Activated CD4-positive, alpha-beta memory T cell treated with anti-CD3 and anti-CD28 coated beads, Interleukin-2, amount 10 ng/mL, durations not matched to agents 7 days and 5 days (primary cell): ENCODE measurements around the gene MSH5. TPM values are rescaled to one million over a fixed set of nuclear protein-coding genes. Genes with fewer than 3 reads are reported as not detected.
"Not testable (repeated sequence)": the region's sequence is repeated elsewhere in the genome, so short reads cannot be mapped to it uniquely, and the experiment has no call there.

Source experiments
- CTCF ChIA-PET: fragments of 350-600 bp; sonication (Branson Sonifier 250); formaldehyde crosslinking; loops from one replicate; lab custom pipeline; 2021; ENCODE audit warnings: antibody characterized with exemption, inconsistent platforms; lab: Charles Lee
- POLR2A ChIA-PET: fragments of 350-600 bp; sonication (Branson Sonifier 250); formaldehyde crosslinking; loops from one replicate; lab custom pipeline; 2021; ENCODE audit warnings: antibody characterized with exemption; lab: Charles Lee
- DNase-seq: peaks from one replicate; pipeline ENCODE4 v3.0.0-alpha.2; 2020
- H3K27ac Mint-ChIP-seq: one replicate; pipeline ENCODE4 v1.8.0; 2021; ENCODE audit warnings: mild to moderate bottlenecking, mixed read lengths
- H3K27me3 Mint-ChIP-seq: one replicate; pipeline ENCODE4 v1.8.0; 2021; ENCODE audit warnings: mixed read lengths
- H3K36me3 Mint-ChIP-seq: one replicate; pipeline ENCODE4 v1.8.0; 2021; ENCODE audit warnings: low read depth, mixed read lengths
- H3K4me1 Mint-ChIP-seq: one replicate; pipeline ENCODE4 v1.8.0; 2021; ENCODE audit warnings: mixed read lengths
- H3K4me3 Mint-ChIP-seq: one replicate; pipeline ENCODE4 v1.8.0; 2021; ENCODE audit warnings: mild to moderate bottlenecking, mixed read lengths
- H3K9me3 Mint-ChIP-seq: one replicate; pipeline ENCODE4 v1.8.0; 2021; ENCODE audit warnings: mixed read lengths
- total RNA-seq, 2 experiments: library from RNA; stranded (reverse); gene quantifications; one replicate each; pipeline ENCODE4 v1.2.3, GENCODE V29; 2021

The MSH5 gene
- total RNA-seq, 2 experiments from 2014 or later = 60.1 to 63.2 TPM

DNA sequence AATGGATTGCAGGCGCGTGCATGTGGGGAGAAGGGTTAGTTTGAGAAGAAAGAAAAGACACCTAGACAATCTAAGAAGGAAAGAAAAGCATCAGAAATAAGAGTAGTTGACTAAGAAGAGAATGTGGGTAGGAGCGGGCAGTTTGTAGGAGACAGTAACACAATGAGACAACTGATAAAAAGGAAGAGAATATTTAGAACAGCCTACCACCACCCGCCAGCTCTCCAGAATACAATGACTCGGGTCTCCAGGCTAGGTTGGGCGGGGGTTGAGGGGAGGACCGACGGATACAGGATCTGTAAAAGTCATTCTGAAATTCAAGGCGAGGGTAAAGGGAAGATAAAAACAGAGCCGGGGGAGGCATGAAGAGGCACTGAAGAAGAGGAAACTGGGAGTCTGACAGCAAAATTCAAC is 37.4 kb upstream of the MSH5 start:
- DNase-seq = no peak
- H3K9me3 Mint-ChIP-seq = no peaks in the 10 kb centered on the region
- H3K27ac Mint-ChIP-seq = peak overlapping the region; percentile 95
- CTCF ChIA-PET = interaction anchor here (0.6 to 2.6 kb wide), 4 partner anchors 36 to 128 kb away, joined by 3 to 18 read pairs (median 6); partner anchors contain the start of gene MSH5
- H3K36me3 Mint-ChIP-seq = peaks cover 19% of the 10 kb centered on the region
- POLR2A ChIA-PET = interaction anchor here (0.7 to 3.7 kb wide), 20 partner anchors 9 to 196 kb away, joined by 3 to 73 read pairs (median 4); partner anchors contain the start of genes BAG6, C6orf47, CLIC1 and CSNK2B
- peaks cover 38% of the 10 kb centered on the region for H3K4me1 Mint-ChIP-seq
- peak overlapping the region; percentile 98 for H3K4me3 Mint-ChIP-seq
- H3K27me3 Mint-ChIP-seq = no peaks in the 10 kb centered on the region

DNA sequence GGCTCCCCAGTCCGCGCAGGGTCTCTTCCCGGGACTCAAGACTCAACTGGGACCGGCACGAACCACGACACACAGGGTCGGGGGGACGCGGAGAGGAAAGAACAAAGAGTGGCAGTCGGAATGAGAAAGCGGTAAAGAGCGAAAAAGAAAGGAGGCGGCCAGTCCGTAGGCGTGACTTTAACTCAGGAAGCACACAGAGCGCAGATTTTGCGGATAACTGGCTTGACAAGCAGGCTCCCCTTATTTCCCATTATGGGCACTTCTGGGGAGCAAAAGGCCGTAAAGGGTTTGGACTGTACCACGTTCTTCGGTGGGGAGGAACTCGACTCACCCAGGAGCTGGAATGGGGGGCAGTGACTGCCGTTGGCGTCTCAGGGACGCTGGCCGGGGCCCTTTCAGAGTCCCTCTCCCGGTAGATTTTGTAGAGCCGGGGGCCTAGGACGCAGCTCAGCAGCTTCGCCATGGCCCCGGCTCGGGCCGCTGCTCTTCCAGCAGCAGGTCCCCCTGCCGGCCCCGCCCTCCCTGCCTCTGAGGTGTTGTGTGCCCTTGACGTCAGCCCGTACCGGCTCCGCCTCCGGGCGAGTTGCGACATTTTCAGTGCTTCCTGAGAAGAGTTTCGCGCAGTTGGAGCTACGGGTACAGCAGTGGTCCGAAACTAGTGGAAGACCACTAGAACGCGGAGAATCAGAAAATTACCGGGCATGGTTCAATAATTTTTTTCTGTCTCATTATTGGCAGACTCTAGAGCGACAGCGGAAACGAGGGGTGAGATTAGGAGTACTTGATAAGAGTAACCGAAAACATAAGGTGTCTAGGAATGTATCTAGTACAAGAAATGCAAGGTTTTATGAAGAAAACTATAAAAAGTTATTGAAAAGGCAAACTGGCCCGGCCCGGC is 36.7 kb upstream of the MSH5 start, which contains the start of gene ABHD16A:
Gene ABHD16A (minus strand): TSS at position 506 of the 898 bp plus-strand sequence. CDS start 43 bp downstream, at position 463.
- Mint-ChIP-seq H3K4me1 (peaks cover 32% of the 10 kb centered on the region), H3K27me3 (no peaks in the 10 kb centered on the region), H3K27ac (peak within 1 kb of the TSS; percentile 95), H3K9me3 (no peaks in the 10 kb centered on the region), H3K4me3 (peak within 1 kb of the TSS; percentile 98), H3K36me3 (peaks cover 14% of the 10 kb centered on the region)
- ChIA-PET POLR2A (interaction anchor here (0.7 to 3.7 kb wide), 25 partner anchors 8 to 195 kb away, joined by 3 to 73 read pairs (median 4); partner anchors contain the start of genes BAG6, C6orf47, CLIC1 and CSNK2B), CTCF (interaction anchor here (0.6 to 2.6 kb wide), 11 partner anchors 9 to 249 kb away, joined by 3 to 18 read pairs (median 3); partner anchors contain the start of genes C6orf47, EHMT2 and MSH5)
- DNase-seq = peak; percentile 98

DNA sequence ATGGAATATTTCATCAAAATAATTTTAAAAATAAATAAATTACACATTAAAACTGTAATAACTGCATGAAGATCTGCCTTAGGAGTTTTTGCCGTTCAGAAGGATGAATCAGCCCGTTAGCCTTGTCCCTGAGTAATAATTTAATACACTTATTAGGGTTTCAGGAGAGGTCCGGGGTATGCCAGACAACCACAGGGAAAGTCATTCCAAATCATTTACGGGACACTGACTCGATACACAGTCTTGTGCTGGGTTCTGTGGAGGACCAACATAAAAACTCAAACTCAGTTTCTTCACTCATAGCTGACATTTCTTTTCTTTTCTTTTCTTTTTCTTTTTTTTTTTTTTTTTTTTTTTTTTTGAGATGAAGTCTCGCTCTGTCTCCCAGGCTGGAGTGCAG is 33.9 kb upstream of the MSH5 start:
- no peaks in the 10 kb centered on the region for H3K27me3 Mint-ChIP-seq
- CTCF ChIA-PET = interaction anchor here (1.4 kb wide), 1 partner anchor 32 kb away, joined by 3 read pairs; no protein-coding TSS in a partner anchor

DNA sequence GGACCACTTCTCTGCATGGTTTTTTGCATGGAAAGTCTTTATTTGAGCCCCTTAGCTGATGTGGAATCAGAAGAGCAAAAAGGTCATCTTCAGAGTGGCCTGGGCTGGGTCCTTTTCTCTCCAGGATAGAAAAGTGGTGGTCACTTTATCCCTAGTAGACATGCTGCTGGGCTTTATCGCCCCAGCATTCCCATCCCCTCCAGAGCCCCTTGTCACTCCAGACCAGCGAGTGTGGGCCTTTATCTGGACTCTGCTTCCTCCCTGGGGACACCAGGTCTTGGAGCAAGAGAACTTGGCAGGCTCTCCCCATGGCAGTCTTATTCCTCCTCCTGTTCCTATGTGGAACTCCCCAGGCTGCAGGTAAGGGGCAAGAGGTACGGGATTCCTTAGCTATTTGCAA is 33.2 kb upstream of the MSH5 start, which contains the start of gene LY6G6F:
Gene LY6G6F (plus strand): TSS at position 268 of the 400 bp plus-strand sequence. CDS start 41 bp downstream, at position 309.
- Mint-ChIP-seq H3K27ac (no peak within 1 kb of the TSS), H3K27me3 (no peaks in the 10 kb centered on the region), H3K9me3 (no peaks in the 10 kb centered on the region), H3K36me3 (no peaks in the 10 kb centered on the region), H3K4me3 (no peak within 1 kb of the TSS), H3K4me1 (peaks cover 29% of the 10 kb centered on the region)
- CTCF ChIA-PET = interaction anchor here (1.4 kb wide), 1 partner anchor 32 kb away, joined by 3 read pairs; no protein-coding TSS in a partner anchor
- DNase-seq = no peak
- POLR2A ChIA-PET = interaction anchor here (0.6 kb wide), 1 partner anchor 121 kb away, joined by 3 read pairs; the partner anchor contains the start of gene HSPA1B

More for the DNA sequence above, 33.9 kb upstream of the MSH5 start:
- Mint-ChIP-seq H3K4me1 (peaks cover 29% of the 10 kb centered on the region), H3K4me3 (no peak overlapping the region), H3K27ac (no peak overlapping the region), H3K36me3 (peaks cover 4% of the 10 kb centered on the region), H3K9me3 (no peaks in the 10 kb centered on the region)
- no peak for DNase-seq
- POLR2A ChIA-PET = no interaction called here

DNA sequence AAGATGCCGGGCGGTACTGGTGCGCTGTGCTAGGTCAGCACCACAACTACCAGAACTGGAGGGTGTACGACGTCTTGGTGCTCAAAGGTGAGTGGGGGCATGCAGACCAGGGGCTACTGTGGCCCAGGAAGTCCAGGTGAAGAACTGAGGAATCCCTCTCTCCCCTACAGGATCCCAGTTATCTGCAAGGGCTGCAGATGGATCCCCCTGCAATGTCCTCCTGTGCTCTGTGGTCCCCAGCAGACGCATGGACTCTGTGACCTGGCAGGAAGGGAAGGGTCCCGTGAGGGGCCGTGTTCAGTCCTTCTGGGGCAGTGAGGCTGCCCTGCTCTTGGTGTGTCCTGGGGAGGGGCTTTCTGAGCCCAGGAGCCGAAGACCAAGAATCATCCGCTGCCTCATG is 32.1 kb upstream of the MSH5 start:
- Mint-ChIP-seq H3K27me3 (peaks cover 2% of the 10 kb centered on the region), H3K36me3 (no peaks in the 10 kb centered on the region), H3K27ac (no peak overlapping the region), H3K4me1 (peaks cover 33% of the 10 kb centered on the region), H3K4me3 (no peak overlapping the region), H3K9me3 (no peaks in the 10 kb centered on the region)
- ChIA-PET POLR2A (no interaction called here), CTCF (no interaction called here)
- no peak for DNase-seq

DNA sequence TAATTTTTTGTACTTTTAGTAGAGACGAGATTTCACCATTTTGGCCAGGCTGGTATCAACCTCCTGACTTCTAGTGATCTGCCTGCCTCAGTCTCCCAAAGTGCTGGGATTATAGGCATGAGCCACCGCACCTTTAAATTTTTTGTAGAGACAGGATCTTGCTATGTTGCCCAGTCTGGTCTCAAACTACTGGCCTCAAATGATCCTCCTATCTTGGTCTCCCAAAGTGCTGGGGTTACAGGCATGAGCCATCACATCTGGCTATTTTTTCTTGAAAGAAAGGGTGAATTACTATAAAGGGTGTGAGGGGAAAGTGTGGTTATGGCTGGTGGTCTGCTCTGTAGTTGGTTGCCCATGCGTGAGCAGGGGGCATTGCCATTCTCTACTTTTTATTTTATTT is 31.6 kb upstream of the MSH5 start:
- Mint-ChIP-seq H3K9me3 (no peaks in the 10 kb centered on the region), H3K27ac (no peak overlapping the region), H3K4me1 (peaks cover 32% of the 10 kb centered on the region), H3K4me3 (no peak overlapping the region), H3K36me3 (no peaks in the 10 kb centered on the region), H3K27me3 (peaks cover 6% of the 10 kb centered on the region)
- ChIA-PET CTCF (no interaction called here), POLR2A (no interaction called here)
- DNase-seq = no peak

DNA sequence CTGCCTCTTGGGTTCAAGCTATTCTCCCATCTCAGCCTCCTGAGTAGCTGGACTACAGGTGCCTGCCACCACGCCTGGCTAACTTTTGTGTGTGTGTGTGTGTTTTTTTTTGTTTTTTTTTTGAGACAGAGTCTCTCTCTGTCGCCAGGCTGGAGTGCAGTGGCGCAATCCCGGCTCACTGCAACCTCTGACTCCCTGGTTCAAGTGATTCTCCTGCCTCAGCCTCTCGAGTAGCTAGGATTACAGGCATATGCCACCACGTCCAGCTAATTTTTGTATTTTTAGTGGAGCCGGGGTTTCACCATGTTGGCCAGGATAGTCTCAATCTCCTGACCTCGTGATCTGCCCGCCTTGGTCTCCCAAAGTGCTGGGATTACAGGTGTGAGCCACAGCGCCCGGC is 30.6 kb upstream of the MSH5 start:
- H3K4me3 Mint-ChIP-seq, POLR2A ChIA-PET, H3K27ac Mint-ChIP-seq, H3K27me3 Mint-ChIP-seq, H3K36me3 Mint-ChIP-seq, H3K9me3 Mint-ChIP-seq, DNase-seq: not testable (repeated sequence)
- H3K4me1 Mint-ChIP-seq = peaks cover 26% of the 10 kb centered on the region
- CTCF ChIA-PET = interaction anchor here (0.7 kb wide), 1 partner anchor 1159 kb away, joined by 3 read pairs; no protein-coding TSS in a partner anchor

DNA sequence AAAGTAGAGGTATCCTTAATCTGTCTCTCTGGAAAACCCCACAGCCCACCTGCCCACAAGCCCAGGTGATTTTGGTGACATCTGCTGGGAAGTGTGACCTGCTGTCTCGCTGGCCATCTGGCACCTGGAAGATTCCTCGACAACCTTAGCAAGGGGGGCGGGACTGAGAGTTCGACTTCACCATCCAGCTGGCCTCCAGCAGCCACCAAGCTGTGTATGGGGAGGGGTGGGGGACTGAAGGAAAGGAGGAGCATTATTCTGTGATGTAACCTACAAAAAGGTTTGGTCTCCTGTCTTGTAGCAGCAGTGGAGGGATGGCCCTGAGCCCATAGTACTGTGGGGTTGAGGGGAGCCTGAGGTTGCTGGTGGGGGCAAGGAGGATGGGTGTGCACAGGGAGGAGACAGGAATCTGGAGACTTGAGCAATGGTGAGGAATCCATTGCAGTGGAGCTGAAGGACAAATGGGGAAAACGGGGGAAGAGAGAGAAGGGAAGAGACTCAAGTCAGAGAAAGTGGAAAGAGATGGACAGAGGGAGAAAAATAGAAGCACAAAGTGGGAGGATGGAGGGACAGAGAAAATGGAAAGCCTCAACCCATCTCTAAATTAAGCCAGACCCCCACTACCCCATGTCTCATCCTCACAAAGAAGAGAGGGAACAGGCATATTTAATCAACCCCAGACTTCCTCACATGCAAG is 29.1 kb upstream of the MSH5 start:
- Mint-ChIP-seq H3K27me3 (peaks cover 13% of the 10 kb centered on the region), H3K9me3 (no peaks in the 10 kb centered on the region), H3K4me1 (peaks cover 26% of the 10 kb centered on the region), H3K27ac (no peak overlapping the region), H3K36me3 (no peaks in the 10 kb centered on the region), H3K4me3 (peak overlapping the region; percentile 30)
- ChIA-PET POLR2A (interaction anchor here (0.6 to 2.7 kb wide), 12 partner anchors 8 to 128 kb away, joined by 3 to 9 read pairs (median 3); partner anchors contain the start of genes ABHD16A, CLIC1 and MSH5), CTCF (interaction anchor here (1.0 to 1.6 kb wide), 3 partner anchors 21 to 241 kb away, joined by 4 to 5 read pairs (median 4); no protein-coding TSS in a partner anchor)
- no peak for DNase-seq

DNA sequence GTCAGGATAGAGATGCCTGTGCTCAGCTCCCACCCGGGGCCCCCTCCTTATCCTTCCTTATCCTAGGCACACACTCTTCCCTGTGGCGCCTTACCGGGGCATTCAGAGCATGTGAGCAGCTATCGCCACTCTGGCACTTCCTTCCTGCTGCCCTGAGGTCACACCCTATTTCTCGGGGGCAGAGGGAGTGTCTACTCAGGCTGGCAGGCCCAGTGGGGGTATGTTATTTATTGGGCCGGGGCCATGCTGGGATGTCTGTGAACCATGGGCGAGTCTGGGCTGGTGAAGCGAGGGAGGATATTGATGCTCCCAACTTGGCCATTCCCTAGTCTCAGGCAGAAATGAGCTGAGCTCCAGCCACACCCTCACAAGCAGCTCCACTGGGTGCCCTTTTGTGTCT is 28.6 kb upstream of the MSH5 start:
- no peaks in the 10 kb centered on the region for H3K36me3 Mint-ChIP-seq
- peak overlapping the region; percentile 30 for H3K4me3 Mint-ChIP-seq
- POLR2A ChIA-PET = interaction anchor here (0.6 to 2.7 kb wide), 12 partner anchors 8 to 127 kb away, joined by 3 to 9 read pairs (median 3); partner anchors contain the start of genes ABHD16A, CLIC1 and MSH5
- CTCF ChIA-PET = interaction anchor here (0.6 to 1.6 kb wide), 7 partner anchors 22 to 241 kb away, joined by 3 to 5 read pairs (median 3); partner anchors contain the start of gene VARS1
- H3K27ac Mint-ChIP-seq = peak overlapping the region; percentile 47
- DNase-seq = no peak
- peaks cover 13% of the 10 kb centered on the region for H3K27me3 Mint-ChIP-seq
- no peaks in the 10 kb centered on the region for H3K9me3 Mint-ChIP-seq
- H3K4me1 Mint-ChIP-seq = peaks cover 26% of the 10 kb centered on the region

DNA sequence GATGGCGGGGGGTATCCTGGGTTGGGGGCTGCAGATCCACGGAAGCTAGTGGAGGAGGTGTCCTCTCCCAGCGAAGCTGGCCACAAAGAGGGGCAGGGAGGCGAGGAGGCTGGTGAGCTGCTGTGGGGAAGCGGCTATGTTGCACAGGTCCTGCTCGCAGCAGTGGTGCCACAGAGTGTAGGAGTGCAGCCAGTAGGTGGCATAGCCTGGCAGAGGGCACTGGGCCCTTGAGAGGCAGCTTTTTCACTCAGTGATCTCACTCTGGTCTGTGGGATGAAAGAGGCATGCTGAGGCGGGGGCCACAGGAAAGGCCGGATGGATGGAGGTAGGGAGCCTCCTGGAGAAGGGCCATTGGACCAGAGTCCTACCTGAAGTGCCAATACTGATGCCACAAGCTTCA is 27.5 kb upstream of the MSH5 start:
- POLR2A ChIA-PET = interaction anchor here (1.8 to 2.7 kb wide), 4 partner anchors 9 to 28 kb away, joined by 6 to 9 read pairs (median 7); partner anchors contain the start of genes ABHD16A, DDAH2 and MSH5
- Mint-ChIP-seq H3K36me3 (no peaks in the 10 kb centered on the region), H3K27me3 (peaks cover 13% of the 10 kb centered on the region), H3K4me3 (no peak overlapping the region), H3K9me3 (no peaks in the 10 kb centered on the region), H3K4me1 (peaks cover 26% of the 10 kb centered on the region), H3K27ac (no peak overlapping the region)
- CTCF ChIA-PET = interaction anchor here (0.6 to 1.6 kb wide), 5 partner anchors 9 to 240 kb away, joined by 3 to 4 read pairs (median 3); partner anchors contain the start of gene ABHD16A
- DNase-seq = peak; percentile 30

DNA sequence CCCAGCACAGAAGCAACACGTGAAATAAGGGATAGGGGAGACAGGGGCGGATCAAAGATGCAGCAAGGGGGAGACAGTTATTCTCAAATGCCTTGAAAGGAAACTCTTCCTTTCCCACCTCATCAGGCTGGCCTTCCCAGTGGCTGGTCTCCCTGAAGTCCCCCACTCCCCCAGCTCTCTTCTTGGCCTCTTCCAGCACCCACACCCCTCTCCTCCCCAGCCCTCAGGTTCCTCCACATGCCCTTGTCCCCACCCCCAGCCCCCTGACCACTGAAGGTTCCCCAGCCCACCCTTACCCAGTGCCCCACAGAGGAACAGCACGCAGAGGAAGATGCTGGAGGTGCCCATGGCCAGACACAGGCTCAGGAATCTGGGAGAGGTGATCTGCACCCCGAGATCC is 26.3 kb upstream of the MSH5 start:
- CTCF ChIA-PET = interaction anchor here (1.1 kb wide), 1 partner anchor 25 kb away, joined by 3 read pairs; no protein-coding TSS in a partner anchor
- H3K4me1 Mint-ChIP-seq = peaks cover 26% of the 10 kb centered on the region
- no peak for DNase-seq
- H3K9me3 Mint-ChIP-seq = no peaks in the 10 kb centered on the region
- no peak overlapping the region for H3K27ac Mint-ChIP-seq
- no peak overlapping the region for H3K4me3 Mint-ChIP-seq
- H3K36me3 Mint-ChIP-seq = no peaks in the 10 kb centered on the region
- POLR2A ChIA-PET = interaction anchor here (1.2 to 2.7 kb wide), 3 partner anchors 12 to 27 kb away, joined by 3 to 7 read pairs (median 6); partner anchors contain the start of genes DDAH2 and MSH5
- peaks cover 13% of the 10 kb centered on the region for H3K27me3 Mint-ChIP-seq
